ENCODE measurements around the gene SPATA21. TPM values are rescaled to one million over a fixed set of nuclear protein-coding genes. Genes with fewer than 3 reads are reported as not detected.

Gene SPATA21
- total RNA-seq, 1 experiment from 2014 or later = not detected

DNA sequence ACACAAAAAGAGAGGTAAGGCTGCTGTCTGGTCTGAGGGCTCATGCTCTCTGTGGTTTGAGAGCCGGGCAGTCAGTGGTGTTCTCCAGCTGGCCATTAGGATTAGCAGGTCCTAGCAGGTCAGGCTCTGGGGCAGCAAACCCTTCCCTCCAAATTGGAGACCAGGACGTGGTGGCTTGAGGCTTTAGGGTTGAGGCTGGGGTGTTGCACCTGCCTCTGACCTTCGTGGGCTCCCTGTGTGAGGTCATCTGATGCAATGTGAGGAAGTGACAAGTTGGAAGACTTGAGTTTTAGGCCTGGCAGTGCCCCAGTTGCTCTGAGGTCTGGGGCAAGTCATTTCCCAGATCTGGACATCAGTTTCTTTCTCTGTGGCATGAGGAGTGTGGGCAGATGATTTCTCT, 45.8 kb downstream of the SPATA21 start:
- no peak overlapping the region for H3K4me3 ChIP-seq (ENCODE audit: low read length)
- no peaks in the 10 kb centered on the region for H3K9me3 ChIP-seq (ENCODE audit: low read length)
- H2AFZ ChIP-seq (ENCODE audit: low read length) = no peak overlapping the region
- no peak overlapping the region for H3K4me2 ChIP-seq (ENCODE audit: low read length)
- H3K27me3 ChIP-seq (ENCODE audit: low read length) = no peaks in the 10 kb centered on the region
- no peak overlapping the region for H3K27ac ChIP-seq (ENCODE audit: low read length)
- POLR2A ChIA-PET (ENCODE audit: unreplicated experiment) = no interaction called here
- ATAC-seq = no peak
- no peaks in the 10 kb centered on the region for H3F3A ChIP-seq (ENCODE audit: low read length, unreplicated experiment)
- H3K36me3 ChIP-seq (ENCODE audit: low read depth, low read length) = peaks cover 34% of the 10 kb centered on the region
- CTCF ChIA-PET = no interaction called here
- DNase-seq = no peak
- H3K79me2 ChIP-seq (ENCODE audit: low read length) = peaks cover 73% of the 10 kb centered on the region
- no peak overlapping the region for H3K9ac ChIP-seq (ENCODE audit: low read length)
- peaks cover 60% of the 10 kb centered on the region for H4K20me1 ChIP-seq (ENCODE audit: low read length)
- TF ChIP-seq EZH2 (IDR thresholded peaks at IDR 0.05; ENCODE audit: low read length, unreplicated experiment) (no peak), EZH2phosphoT487 (IDR thresholded peaks at IDR 0.05; ENCODE audit: borderline replicate concordance, low read length) (no peak)
- TF ChIP-seq, protein P1, sequence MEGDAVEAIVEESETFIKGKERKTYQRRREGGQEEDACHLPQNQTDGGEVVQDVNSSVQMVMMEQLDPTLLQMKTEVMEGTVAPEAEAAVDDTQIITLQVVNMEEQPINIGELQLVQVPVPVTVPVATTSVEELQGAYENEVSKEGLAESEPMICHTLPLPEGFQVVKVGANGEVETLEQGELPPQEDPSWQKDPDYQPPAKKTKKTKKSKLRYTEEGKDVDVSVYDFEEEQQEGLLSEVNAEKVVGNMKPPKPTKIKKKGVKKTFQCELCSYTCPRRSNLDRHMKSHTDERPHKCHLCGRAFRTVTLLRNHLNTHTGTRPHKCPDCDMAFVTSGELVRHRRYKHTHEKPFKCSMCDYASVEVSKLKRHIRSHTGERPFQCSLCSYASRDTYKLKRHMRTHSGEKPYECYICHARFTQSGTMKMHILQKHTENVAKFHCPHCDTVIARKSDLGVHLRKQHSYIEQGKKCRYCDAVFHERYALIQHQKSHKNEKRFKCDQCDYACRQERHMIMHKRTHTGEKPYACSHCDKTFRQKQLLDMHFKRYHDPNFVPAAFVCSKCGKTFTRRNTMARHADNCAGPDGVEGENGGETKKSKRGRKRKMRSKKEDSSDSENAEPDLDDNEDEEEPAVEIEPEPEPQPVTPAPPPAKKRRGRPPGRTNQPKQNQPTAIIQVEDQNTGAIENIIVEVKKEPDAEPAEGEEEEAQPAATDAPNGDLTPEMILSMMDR (conservative IDR thresholded peaks at IDR 0.05; ENCODE audit: low read depth, low read length) = no peak
- no peaks in the 10 kb centered on the region for H3K9me2 ChIP-seq (replicated peaks; ENCODE audit: low read length)
- intact Hi-C loops (cut with micrococcal nuclease) = no loop called here
- no TSS peak for BruUV-seq (replicated peaks)
- no peaks in the 10 kb centered on the region for H3K4me1 ChIP-seq (ENCODE audit: insufficient read depth, low read length)

DNA sequence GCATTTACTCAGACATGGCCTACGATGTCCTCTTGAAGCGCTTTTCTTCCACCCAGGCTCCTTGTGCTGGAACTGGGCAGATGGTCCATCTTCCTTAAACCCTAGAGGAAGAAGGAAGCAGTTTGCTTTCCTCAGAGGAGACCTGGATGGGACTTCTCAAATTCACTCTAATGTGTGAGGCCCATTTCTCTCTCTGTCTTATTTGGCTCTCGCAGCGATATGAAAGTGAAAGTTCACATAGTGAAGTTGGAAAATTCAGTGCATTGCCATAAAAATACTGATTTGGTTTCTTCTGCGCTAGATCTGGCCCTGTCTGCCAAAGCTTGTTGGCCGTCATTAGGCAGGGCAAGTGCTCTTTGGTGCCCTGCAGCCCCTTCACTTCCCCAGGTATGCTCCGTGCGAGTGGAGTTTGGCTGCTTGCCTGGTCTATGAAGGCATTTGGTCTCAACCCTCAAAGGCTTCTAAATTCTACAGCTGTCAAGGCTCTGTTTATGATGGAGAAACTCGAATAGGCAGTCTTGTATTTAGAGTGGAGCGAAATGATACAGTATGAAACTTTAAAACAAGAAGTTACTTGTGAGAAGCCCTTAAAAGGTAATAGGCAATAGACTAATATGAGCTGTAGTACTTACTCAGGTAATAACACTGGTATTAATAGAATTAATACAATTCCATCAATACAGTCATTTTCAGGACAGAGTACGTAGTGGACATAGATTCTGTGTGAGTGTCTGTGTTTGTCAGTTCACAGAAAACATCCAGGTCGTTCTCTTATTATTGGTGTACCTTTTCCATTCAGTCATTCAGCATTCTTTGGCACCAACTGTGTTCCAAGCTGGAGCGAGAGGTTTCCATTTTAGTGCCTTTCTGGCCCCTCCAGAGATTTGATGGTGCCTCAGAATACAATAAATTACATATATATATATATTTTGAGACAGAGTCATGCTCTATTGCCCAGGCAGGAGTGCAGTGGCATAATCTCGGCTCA, 49.7 kb downstream of the SPATA21 start:
- Histone ChIP-seq H3K4me3 (ENCODE audit: low read length) (no peak overlapping the region), H2AFZ (ENCODE audit: low read length) (no peak overlapping the region), H3K27ac (ENCODE audit: low read length) (no peak overlapping the region), H3K79me2 (ENCODE audit: low read length) (peaks cover 96% of the 10 kb centered on the region), H3K27me3 (ENCODE audit: low read length) (no peaks in the 10 kb centered on the region), H3K9me3 (ENCODE audit: low read length) (no peaks in the 10 kb centered on the region), H3K9me2 (replicated peaks; ENCODE audit: low read length) (no peaks in the 10 kb centered on the region), H3K4me2 (ENCODE audit: low read length) (no peak overlapping the region), H3K4me1 (ENCODE audit: insufficient read depth, low read length) (peaks cover 12% of the 10 kb centered on the region), H4K20me1 (ENCODE audit: low read length) (peaks cover 74% of the 10 kb centered on the region), H3K36me3 (ENCODE audit: low read depth, low read length) (peaks cover 7% of the 10 kb centered on the region), H3K9ac (ENCODE audit: low read length) (no peak overlapping the region), H3F3A (ENCODE audit: low read length, unreplicated experiment) (no peaks in the 10 kb centered on the region)
- TF ChIP-seq, protein P1 (conservative IDR thresholded peaks at IDR 0.05; ENCODE audit: low read depth, low read length) = no peak
- TF ChIP-seq EZH2 (IDR thresholded peaks at IDR 0.05; ENCODE audit: low read length, unreplicated experiment) (no peak), EZH2phosphoT487 (IDR thresholded peaks at IDR 0.05; ENCODE audit: borderline replicate concordance, low read length) (no peak)
- DNase-seq (no peak), ATAC-seq (no peak)
- no TSS peak for BruUV-seq (replicated peaks)
- intact Hi-C loops (cut with micrococcal nuclease) = no loop called here
- ChIA-PET POLR2A (ENCODE audit: unreplicated experiment) (no interaction called here), CTCF (no interaction called here)

Data from PC-3 (cell line).